GM20000 (cell line): Measurements from ENCODE around the gene FAM168A.

ENCODE experiments used
- DNase-seq: peaks from one replicate; pipeline ENCODE4 v3.0.0; 2012; ENCODE audit warnings: low spot score
- CTCF ChIP-seq: IDR thresholded peaks from 2 replicates; pipeline ENCODE4 v1.5.1; 2012; ENCODE audit warnings: mild to moderate bottlenecking, control low read depth; ENCODE audit errors: extremely low read depth, missing control alignments

Gene FAM168A

GRCh38 chr11:73637012-73637411, 39.1 kb upstream of the FAM168A start:
- no peak for DNase-seq
- no peak for TF ChIP-seq CTCF

- no peak for DNase-seq
- TF ChIP-seq CTCF: no peak
Measured at GRCh38 chr11:73636249-73636648, 38.3 kb upstream of the FAM168A start.

GRCh38 chr11:73635721-73636120, 37.8 kb upstream of the FAM168A start:
- no peak for TF ChIP-seq CTCF
- DNase-seq: no peak

- DNase-seq: no peak
- no peak for TF ChIP-seq CTCF
Measured at GRCh38 chr11:73633999-73634398, 36.1 kb upstream of the FAM168A start.

GRCh38 chr11:73632996-73633395, 35.1 kb upstream of the FAM168A start:
- no peak for TF ChIP-seq CTCF
- no peak for DNase-seq

GRCh38 chr11:73629907-73630306, 32.0 kb upstream of the FAM168A start:
- no peak for TF ChIP-seq CTCF
- DNase-seq: no peak

- TF ChIP-seq CTCF: peak; percentile 89
- DNase-seq: peak; percentile 79
Measured at GRCh38 chr11:73625696-73626318, 27.9 kb upstream of the FAM168A start.
